Fibroblast of the conjunctiva (primary cell): Measurements from ENCODE around the gene HOXB8.

Experiments used
- DNase-seq: peaks from one replicate; pipeline ENCODE4 v3.0.0-alpha.2; 2010; ENCODE audit warnings: low read depth

Gene HOXB8

GRCh38 chr17:48596000-48596734, 18.9 kb downstream of the HOXB8 start:
- DNase-seq = no peak

DNA sequence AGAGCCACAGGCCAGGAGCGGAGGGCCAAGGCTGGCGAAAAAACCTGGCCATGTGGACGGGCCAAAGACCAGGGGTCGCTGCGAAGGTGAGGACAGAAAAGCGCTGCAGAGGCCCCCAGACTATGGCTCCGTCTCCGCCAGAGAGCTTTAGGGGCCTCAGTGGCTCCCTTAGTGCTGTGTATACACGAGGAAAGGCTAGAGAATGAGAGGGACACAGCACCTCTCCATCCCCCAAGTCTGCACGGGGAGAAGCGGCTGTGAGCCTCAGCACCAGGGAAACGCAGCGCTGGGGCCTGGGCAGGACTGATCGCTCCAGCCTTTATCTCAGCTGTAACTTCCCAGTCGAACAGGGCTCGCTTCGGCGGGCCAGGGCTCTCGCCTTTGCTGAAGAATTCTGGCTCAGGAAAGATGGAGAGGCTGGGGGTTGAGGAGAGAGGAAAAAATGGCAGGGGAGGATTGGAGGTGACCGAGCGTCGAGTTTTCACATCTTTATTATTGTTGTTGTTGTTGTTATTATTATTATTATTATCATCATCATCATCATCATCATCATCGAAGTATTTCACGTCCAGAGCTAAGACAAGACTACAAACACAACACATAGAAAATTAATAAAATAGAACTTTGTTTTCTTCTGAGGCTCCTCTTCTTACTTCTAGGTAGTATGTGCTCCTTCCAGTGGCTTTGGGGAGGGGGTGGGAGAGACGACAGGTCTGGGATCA, 19.7 kb downstream of the HOXB8 start:
- DNase-seq = no peak

GRCh38 chr17:48594538-48595277, 20.4 kb downstream of the HOXB8 start:
- DNase-seq = no peak

GRCh38 chr17:48593840-48594537, 21.1 kb downstream of the HOXB8 start:
- peak; percentile 18 for DNase-seq

- no peak for DNase-seq
These were observed 21.8 kb downstream of the HOXB8 start, which contains the start of gene HOXB5 for GRCh38 chr17:48593126-48593829. TSS of gene HOXB5 (minus strand) at chr17:48593779. CDS start at chr17:48593682, 97 bp downstream.

DNA sequence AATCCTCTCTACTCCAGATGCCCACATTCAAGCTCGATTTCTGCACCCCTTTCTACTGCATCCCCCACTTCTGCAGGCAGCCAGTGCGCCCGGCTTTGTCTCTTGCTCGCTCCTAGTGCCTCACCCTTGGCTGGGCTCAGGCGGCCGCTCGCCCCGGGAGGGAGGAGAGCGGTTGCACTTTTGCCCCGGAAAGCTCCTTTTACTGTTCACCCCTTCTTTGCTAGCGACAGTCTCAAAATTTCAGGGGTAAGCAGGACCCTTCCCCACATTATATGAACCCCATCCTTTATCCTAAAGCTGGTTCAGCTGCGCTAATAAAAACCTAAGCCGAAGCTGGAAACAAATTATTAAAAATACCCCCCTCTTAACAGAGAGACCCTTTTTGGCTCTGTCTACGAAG, 22.5 kb downstream of the HOXB8 start:
- no peak for DNase-seq

- DNase-seq = no peak
These were observed 23.0 kb downstream of the HOXB8 start for GRCh38 chr17:48592057-48592514.

DNA sequence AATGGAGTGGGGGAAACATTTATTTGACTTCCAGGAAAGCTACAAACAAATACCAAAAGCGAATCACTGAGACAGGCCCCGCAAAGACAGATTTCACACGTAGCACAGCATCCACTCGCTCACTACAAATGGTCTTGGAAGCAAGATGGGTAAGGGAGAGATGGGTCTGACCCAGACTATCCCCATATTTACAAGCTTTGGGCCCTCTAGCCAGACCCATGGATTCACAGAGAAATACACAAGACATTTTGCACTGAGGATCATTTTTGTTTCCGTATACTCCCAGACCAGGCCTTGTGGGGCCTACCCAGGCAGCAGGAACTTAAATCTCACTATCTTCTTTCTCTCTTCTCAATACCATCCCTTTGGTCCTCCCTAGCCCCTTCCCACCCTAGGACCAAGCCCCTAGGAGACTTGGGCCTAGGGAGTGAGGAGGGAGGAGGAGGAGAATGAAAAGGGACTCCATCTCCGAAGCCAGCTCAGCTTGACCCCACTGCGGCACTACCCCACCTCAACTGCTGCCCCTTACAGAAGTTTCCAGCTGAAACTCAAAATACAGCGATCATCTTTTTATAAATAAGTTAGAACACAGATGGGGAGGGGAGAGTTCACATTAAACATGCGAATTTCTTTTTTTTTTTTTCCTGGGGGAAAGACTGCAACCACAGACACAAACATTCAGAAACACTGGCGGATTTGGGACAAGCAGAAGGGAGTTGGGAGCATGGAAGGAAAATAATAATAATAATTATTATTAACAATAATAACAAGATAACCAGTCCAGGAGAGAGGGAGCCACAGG, 23.6 kb downstream of the HOXB8 start:
- DNase-seq = no peak

GRCh38 chr17:48590607-48591161, 24.4 kb downstream of the HOXB8 start:
- no peak for DNase-seq

GRCh38 chr17:48589831-48590606, 25.1 kb downstream of the HOXB8 start, which contains the start of gene HOXB3:
TSS of gene HOXB3 (minus strand) at chr17:48590241. CDS start at chr17:48552474, 37,767 bp downstream.
- no peak for DNase-seq

DNA sequence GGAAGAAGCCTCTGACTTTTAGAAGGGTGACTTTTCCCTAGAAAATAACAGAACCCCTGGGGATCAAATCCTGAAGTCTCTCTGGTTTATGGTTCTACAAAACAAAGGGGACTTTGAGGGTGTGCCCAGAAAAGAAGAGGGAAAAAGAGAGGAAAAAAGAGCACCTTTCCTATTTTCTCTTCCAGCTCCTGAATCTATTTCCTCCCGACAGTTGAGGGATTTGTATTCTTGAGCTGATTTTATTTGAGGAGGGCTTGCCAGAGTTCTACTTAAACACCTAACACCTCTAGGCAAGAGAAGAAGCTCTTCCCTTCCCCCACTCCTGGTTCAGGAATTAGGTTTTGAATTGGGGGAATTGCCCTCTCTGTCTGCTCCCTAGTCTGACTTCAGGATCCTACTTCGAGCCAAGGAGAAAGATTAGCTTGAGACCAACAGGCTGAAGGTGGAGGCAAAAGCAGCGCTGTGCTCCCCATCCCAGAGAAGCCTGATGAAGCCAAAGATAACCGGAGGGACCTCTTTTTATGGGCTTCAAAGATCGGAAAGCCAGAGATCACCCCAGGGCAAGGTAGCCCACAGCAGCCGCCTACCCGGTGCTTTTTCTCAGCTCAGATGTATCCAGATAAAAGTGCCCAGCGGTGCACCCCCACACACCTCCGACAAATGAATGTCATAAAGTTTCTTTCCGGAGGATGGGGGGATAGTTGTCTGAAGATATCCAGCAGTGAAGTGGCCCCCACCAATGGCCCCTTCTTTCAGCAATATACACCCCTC, 25.8 kb downstream of the HOXB8 start:
- DNase-seq = no peak

DNA sequence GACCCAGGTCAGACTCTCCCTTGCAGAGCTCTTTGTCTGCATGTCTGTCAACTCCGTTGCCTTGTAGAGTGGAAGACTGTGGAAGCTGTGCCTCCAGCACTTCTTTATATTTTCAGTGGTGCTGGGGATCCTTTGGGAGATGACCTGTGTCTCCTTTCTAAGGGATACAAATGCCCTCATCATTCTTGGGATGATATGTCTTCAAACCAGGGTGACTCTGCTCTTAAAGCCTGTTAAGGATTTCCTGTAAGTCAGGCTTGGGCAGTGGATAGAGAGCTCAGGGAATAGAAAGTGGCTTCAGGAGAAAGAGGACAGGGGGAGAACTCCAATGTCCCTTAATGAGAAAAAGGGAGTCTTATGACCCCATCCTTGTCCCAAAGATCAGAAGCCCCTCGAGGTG, 26.6 kb downstream of the HOXB8 start:
- DNase-seq = no peak

DNA sequence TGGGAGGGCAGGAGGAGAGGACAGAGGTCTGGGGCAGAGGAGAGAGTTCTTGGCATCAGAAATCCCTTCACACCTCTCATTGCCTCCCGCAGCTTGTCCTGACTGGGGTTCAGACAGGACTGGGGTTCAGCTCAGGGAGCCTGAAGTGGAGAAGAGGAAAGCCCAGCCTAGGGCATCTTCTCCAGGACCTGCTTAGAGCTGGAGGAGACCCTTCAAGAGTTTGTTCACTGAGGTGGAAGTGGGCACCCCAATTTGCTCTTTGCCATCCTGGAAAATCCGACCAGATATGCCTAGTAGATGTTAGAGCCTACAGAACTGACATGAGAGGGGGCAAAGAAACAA, 27.0 kb downstream of the HOXB8 start:
- no peak for DNase-seq

- no peak for DNase-seq
These were observed 27.6 kb downstream of the HOXB8 start for GRCh38 chr17:48587276-48588073.

DNA sequence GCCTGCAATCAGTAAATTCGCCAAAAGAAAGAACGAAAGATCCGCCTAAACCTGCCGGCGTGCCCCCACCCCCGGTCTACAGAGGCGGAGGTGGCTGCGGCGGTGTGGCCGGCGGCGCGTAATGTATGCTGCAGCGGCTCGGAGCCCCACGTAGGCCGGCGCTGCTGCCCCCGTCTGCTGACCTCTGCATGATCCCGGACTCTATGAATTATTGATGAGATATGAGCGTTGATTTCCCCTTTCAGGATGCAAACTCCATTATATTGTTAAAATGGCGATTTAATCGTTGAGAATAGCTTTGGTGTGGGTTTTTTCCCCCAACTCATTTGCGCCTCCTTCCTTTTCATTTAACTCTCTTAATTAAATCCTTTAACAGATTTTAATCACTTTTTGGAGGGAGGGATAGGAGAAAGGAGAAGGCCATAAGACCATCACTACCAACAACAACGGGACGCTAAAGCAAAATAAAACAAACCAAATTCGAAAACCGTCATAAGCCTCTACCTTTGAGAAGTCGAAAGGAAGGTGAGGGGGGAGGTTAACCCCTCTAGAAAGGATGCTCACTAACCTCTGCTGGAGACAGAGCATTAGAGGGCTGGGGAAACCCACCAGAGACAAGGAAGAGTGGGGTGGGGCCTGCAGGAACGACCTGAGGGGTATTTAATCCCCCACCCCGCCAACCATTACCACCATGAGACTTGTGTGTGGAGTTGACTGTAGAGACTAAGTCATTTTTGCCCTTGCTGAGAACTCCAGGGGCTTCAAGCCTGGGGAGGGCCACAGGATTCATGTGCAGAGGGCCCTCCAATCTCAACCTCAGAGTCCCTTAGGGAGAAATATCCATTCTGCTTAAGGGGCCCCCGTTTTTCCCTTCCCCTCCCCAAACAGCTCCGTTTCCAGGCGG, 28.5 kb downstream of the HOXB8 start:
- no peak for DNase-seq

DNA sequence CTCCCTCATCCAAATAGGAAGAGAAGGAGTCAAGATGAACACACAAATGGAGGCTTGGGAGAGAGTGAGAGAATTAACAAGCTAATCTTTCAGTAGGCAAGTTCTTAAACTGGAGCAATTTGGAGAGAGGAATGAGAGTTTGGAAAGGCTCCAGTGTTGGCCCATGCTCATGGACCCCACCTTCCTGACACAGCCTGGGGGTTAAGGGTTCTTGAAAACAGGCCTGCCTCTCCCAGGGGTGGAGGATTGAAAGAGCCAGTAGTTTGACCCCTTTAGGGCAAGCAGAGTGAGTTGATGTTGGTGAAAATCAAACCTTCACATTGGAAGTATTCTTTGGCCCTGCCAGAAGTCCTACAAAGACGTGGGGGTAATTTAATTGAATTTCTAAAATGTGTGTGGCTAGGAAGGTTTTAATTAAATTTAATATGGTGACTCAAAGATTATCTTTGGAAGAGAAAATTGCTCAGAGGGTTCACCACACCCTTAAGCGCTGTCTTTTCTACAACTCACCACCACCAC, 30.8 kb downstream of the HOXB8 start:
- no peak for DNase-seq
